Activated gamma-delta T cell treated with Interleukin-2 at 50 U/mL for 16 hours (primary cell): Measurements from ENCODE around the gene RRP9.

Experiments used
- DNase-seq: peaks from one replicate; pipeline ENCODE4 v3.0.0-alpha.2; 2020

The RRP9 gene

DNA sequence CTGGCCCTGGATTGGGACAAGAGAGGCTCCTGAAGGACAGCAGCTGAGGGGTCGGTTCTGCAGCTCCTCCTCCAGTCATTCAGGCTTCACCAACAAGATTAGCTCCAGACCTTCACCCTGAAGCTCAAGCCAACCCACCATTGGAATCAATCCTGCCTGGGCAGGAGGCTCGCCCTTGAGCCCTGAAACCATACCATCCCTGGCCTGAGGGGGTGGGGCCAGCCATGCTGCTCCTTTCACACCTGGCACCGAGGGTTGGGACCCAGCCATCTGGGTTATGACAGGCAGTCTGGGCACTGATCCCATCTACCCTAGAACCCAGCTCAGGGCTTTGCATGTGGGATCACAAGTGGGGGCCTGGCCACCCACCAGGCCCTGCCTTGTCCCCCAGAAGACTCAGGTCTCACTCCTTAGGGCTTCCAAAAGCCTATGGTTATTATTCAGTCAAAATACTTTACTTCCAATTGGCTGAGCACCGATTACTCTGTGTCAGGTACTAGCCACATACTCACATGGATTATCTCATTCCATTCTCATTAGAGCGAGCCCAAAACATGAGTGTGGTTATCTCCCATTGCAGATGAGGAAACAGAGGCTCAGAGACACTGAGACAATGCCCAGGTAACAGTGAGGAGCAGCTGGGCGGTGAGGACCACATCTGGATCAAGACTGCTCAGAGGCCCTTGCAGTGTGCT lies 29.0 kb upstream of the RRP9 start:
- DNase-seq: no peak

DNA sequence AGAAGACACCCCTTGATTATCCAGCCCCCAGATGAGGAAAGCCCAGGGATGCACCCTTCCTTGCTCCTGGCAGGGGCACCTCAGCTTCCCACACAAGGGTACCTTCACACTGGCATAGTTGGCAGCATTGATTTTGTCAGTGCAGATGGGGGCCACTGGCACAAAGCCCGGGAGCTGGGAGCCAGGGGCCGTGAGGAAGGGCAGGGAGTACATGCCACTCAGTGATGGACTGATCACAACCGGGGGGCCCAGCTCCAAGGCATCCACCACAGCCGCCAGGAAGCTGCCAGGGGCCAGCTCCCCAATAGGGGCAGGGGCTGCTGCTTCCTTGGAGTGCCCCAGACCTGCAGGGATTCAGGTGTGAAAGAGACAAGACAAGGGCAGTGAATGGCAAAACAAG lies 28.1 kb upstream of the RRP9 start:
- DNase-seq: no peak

DNA sequence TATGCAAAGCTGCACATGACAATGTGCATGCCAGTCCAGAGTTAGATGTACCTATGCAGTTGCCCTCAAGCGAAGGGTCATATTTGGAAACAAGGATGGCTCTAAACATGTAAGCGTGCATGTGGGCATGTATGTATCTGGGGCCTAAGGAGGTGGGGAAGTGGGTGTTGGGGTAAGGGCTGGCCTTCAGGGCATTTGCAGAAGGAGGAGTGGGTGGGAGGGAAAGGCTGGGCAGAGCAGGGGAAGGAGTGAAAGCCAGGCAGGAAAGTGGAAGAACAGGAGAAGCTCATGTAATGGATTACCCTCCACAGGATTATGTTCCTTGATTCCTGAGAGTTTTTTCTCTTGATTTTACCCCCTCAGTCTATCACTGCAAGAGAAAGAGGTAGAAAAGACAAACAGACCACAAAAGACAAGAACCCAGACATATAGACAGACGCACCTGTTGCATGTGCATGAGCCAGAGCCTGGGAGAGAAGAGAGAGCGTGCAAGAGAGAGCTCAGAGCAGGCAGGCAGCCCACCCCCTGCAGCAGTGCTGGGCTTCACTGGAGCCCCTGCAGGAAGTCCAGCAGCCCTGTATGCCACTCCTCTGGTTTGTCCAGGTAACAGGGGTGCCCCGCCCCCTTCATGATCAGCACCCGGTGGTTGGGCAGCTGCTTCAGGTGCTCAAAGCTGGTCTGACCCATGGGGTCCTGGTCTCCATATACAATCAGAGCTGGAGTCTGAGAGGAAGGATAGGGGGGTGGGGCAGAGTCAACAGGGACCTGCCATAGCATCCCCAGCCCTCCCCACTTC lies 27.4 kb upstream of the RRP9 start:
- DNase-seq: no peak

DNA sequence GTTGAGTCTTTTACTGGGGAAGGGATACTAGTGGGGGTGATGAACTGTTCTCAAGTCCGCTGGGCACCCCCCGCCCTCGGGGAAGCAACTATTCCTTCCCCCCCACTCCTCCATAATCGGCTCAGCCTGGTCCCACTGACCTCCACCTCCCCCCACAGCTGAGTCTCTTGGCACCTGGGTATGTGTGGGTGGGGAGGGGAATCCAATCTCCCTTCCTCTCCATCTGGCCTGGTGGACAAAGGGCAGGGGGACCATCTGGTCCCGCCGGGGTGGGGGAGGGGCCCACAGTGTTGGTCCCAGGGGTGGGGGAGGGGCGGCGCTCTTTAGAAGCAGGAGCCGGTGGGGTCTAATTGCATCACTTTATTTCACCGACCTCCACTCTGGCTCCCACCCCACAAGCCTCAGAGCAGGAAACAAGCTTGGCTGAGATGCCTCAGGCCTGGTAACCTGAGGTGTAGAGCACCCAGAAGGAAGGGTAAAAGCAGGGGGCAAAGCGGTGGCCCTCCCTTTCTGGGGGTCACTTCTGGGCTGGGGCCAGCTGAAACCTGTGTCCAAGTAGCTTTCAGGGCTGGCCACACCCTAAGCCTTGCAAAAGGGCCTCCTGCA lies 26.6 kb upstream of the RRP9 start:
- DNase-seq: no peak

DNA sequence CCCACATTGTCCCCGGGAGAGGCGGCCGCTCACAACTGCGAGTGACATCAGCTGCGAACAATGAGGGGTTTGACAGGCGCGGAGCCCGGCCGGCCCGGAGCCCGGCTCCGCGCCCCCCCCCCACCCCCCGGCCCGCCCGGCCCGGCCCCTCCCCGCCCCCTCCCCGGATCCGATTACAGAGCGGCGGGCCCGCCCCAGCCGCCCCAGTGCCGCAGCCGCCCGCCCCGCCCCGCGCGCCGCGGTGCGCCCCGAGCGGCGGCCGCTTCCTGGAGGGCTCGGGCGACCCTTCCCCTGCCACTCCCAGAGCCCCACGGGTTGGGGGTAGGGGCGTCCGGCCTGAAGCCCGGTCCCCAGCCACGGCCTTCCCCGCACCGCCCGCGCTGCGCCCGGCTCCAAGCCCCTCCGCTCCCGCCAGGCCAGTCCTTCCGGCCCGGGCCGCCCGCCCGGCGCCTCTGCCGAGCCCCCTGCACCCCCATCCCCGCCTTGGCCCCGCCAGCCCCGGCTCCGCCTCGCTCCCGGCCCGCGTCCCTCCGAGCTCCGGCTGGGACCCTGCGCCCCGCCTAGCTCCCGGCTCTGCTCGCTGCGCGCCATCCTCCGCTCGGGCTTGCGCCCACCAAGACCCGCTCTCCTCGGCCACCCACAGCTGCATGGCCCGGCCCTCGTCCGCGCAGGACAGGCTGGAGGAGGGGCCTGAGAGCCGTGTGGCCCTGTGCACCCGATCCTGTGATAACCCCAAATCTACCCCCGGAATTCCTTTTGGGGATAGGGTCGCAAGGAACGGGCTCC lies 25.9 kb upstream of the RRP9 start, which contains the start of gene PCBP4:
TSS of gene PCBP4 (minus strand) at position 71 of the 786 bp plus-strand sequence. CDS start 6,214 bp downstream, outside the sequence.
- DNase-seq: no peak

DNA sequence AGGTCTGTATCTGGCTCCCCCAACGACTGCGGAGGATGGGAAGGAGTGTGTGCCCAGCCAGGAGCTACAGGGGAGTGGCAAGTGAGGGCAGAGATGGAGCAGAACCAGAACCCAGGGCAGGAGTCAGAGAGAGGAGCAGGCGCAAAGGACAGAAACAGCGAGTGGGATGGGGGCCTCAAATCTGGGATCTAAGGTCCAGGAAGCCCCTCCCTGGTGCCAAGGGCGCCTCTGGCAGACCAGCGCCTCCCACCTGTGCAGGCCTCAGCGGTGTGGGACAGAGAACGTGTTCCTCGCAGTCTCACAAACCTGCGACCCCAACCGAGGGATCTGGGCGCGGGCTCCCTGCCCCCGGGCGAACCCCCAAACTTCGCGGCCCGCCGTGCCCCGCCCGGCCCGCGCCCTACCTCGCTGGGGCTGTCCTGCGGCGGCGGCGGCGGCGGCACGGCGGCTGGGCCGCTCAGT lies 25.2 kb upstream of the RRP9 start:
- no peak for DNase-seq

DNA sequence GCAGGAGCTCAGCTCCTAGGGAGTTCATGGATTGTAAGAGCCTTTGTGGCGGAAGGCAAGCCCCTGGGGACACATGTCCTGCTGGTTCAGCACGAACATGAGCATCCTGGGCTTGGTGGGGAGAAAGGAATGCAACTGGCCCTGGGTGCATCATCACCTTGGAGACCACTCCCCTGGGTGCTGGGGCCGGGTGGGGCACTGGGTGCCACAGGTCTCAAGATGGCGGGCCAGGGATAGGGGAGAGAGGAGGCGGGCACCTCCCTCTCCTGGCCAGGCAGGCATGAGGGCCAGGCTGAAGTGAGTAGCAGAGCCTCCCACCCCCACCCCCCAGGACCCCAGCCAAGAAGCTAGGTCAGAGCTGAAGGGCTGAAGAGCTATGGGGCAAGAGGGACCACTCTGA lies 24.8 kb upstream of the RRP9 start:
- DNase-seq: no peak

DNA sequence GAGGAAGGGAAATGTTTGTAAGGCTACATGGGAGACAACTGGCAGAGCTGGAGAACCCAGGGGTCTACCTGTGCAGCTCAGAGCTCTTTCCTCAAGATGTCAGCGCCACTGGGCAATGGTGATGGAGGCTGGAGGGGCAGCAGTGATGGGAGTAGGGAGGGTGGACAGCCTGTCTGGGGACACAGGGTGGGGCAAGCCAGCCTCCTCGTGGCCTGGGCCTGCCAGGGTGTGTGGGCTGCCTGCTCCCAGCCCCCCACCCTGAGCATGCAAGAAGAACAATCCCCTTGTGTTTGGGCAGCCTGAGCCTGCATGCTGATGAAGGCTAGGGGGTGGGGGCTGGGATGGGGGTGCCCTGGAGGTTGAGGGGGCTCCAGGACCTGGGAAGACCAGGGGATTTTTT lies 24.3 kb upstream of the RRP9 start:
- DNase-seq: no peak

DNA sequence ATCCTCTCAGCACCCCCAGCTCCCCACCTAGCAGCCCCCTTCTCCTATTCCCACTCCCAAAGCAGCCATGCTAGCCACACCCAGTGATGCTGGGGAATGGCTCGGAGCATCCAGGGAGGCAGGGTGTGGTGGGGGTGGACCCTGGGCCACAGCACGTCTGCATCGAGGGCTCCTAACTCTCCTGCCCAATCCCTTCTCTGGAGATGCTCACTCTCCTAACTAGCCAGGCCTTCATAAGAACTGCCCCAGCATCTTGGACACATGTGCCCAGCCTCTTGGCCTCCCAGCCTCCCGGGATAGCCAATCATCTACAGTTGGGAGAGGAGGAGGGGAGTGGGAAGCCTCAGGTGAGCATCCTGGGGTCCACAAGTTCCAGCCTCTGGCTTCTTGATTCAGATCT lies 22.8 kb upstream of the RRP9 start:
- DNase-seq: no peak

DNA sequence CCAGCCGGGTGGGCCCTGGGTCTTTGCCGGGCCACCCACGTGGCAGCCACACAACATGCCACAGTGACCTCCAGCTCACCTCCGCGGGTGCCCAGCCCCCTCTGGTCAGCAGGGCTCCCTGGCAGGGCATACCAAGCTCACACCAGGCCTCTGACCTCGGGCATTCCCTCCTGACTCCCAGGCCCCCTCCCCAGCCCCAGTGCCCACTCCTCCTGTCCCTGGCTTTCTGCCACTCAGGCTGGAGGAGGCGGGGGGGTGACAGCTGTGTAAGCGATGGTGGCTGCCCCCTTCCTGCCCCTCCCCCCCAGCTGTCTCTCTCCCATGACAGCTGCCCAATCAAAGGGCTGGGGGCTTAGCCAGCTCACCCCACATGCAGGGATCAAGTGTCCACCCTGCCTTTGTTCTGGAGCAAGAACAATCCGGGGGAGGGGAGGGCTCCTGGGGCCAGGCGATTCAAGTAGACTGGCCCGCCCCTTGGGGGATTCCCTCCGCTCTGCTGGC lies 22.3 kb upstream of the RRP9 start:
- no peak for DNase-seq

DNA sequence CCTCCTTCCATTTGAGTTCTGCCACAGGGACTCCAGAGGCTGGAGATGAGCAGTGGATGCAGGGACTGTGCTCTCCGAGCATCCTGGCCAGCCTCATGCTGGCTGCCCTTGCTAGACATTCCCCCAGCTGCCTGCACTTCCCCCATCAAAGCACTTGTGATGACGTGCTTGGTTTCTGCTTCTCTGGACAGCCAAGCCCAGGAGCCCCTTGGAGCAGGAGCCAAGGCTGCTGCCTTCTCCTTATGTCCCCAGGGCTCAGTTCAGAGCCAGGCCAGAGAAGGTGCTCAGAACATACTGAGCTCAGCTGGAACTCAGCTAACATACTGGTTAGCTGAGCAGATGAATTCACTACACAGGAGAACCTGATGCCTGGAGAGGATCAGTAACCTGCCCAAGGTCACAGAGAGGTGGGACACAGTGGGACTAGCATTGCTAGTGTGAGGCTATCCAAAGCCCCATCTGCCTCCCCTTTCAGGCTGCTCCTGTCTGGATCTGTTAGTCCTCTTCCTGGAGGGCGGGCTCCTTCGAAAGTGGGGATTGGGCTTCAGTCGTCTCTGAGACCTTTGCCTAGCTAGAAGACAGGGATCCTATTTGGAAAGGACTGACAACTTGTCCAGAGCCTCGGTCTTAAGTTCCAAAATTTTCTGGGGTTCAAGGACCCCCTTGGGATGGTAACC lies 21.3 kb upstream of the RRP9 start:
- no peak for DNase-seq

DNA sequence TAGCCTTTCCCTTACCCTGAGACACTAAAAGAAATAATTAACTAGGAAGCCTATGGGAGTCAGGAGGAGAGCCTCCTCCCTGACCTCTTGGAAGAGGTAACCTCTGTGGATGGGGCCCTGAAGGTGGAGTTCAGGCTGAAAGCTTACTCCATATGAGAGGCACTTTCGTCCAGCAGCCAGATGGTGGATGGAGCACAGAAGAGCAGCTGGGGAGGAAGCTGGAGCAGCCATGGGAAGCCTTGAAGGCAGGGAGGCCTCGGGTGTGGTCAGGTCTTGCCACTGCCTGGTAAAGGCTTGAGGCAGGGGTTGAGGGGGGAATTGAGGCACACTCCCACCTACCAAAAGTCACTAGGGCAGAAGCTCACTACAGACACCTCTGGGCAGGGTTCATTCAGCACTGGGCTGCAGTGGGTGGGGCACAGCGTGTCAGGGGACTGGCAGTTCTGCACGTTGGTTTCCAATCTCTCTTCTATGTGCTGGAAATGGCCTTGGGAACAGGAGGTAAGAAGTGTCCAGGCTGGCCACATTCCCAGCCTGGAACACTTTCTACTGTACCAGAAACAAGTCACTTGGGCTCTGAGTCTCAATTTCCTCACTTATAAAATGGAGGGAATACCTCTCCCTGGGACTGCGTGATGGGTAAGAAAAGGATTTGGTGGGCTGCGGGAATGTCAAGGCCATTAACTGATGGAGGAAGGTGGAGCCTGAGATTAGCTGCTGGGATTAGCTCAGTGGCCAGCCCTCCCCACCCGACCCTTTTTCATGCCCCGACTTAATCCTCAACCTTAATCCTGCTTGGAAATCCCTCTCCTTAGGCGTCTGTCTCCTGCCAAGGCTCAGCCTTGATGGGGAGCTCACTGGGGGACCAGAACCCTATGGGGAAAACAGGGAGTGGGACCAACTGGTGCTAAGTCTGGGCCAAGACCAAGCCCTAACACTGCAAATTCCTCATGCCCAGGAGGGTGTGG lies 20.2 kb upstream of the RRP9 start:
- no peak for DNase-seq

DNA sequence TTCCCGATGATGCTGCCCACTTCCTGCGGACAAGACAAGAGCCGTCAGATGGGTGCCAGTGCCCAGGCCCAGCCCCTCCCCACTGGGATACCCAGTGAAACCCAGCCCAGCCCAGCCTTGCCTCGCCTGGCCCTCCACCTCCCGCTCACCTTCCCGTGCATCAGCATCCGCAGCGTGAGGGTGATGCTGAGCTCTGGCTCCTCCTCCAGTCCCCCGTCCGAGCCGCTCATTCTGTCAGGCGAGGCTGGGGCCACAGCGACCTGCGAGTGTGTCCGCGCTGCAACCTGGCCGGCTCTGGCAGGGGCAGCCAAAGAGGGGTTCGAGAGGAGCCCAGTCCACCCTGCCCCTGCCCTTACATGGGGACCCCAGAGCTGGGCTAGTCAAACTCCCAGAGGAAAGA lies 19.3 kb upstream of the RRP9 start:
- no peak for DNase-seq

DNA sequence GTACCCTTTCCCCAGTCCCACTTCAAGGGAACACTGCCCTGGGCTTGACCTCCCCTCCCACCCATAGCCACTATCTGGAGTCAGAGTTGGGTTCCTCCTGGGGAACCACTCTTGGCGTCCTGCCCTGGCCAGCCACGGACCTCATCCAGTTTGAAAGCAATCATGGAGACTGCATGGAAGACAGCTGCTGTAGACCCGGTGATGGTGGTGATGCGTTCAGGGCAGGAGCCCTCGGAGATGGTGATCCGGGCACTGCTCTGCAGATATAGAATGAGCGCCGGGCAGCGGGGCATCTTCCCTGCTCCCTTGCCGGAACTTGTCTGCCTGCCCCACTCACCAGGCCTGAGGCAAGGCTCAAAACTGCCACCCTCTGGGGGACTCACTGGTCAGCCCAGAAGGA lies 18.7 kb upstream of the RRP9 start:
- no peak for DNase-seq

DNA sequence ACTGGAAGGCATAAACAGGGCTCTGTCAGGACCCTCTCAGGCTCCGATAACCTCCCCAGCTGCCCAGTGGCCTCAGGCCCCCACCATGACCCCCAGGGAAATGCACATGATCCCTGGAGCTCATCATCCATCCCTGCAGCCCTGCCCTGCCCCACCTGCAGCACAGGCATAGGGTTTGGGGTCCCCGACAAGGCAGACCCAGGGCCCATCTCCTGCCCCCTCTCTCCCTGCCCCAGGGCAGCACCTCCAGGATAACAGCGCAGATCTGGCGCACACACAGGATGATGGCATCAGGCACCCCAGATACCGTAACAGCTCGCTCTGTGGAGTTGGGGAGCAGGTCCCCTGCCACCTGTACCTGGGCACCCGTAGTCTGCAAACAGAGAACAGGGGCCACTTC lies 17.9 kb upstream of the RRP9 start:
- no peak for DNase-seq

DNA sequence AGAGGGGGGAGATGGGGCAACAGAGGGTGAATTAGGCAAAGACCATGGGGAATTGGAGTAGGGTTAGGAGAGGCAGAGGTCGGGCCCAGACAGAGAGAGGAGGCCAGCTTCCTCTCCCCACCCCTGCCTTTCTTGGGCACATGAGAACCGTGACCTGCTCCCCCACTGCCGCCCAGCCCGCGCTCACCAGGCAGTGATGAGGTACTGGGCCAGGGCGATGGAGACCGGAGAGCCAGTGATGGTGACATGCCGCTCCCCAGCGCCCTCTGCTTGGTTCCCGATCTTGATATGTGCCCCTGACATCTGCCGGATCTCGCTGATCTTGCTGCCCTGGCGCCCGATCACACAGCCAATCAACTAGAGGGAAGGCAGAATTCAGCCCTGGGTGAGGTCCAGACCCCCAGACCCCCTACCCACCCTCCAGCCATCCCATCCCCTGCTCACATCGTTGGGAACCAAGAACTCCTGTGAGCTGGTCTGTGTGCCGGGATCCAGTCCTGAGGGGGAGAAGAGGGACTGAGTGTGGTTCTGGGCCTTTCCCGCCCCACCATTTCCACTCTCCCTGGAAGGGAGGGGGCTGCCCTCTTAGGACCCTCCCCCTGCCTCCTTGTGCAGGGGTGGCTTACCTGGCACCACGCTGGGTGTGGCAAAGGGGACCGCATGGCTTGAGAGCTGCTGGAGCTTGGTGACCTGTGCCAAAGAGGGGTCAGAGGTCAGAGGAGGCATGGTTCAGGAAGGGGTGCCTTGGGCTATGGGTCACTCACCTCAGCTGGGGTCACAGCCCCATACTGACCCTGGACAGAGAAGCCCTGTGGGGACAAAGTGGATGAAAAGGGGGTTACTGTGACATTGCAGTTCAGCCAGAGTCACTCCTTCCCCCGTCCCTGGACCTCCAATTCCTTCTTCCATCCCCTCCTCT lies 17.2 kb upstream of the RRP9 start:
- no peak for DNase-seq

DNA sequence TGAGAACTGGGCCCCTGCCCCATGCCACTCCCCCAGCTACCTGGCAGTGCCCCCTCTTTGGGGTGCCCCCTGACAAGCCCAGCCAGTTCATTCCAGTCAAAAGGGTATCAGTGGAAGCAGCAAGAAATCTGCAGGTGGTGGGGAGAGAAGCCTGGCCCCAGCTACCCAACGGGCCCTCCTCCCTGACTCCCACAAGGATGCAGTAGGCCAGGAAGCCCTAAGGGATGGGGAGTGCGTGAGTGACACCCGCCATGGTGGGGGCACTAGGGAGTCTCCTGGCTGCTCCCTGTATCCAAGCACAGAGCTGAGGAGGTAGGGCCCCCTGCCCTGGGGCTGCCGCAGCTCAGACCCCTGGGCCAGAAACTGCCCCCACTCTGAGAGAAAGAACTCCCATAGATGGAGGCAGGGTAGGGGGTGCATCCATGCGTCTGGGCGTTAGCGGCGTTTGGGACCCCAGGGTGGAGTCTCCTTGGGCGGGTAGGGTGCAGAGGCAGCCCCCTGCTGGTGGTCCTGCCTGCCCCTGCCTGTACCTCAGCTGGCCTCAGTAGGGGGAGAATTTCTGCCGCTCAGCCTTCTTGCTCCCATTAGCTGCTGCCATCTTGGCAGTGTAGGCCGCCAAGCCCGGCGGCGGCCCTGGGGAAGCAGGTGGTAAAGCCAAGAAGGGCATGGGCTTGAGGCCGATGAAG lies 16.0 kb upstream of the RRP9 start:
- no peak for DNase-seq

DNA sequence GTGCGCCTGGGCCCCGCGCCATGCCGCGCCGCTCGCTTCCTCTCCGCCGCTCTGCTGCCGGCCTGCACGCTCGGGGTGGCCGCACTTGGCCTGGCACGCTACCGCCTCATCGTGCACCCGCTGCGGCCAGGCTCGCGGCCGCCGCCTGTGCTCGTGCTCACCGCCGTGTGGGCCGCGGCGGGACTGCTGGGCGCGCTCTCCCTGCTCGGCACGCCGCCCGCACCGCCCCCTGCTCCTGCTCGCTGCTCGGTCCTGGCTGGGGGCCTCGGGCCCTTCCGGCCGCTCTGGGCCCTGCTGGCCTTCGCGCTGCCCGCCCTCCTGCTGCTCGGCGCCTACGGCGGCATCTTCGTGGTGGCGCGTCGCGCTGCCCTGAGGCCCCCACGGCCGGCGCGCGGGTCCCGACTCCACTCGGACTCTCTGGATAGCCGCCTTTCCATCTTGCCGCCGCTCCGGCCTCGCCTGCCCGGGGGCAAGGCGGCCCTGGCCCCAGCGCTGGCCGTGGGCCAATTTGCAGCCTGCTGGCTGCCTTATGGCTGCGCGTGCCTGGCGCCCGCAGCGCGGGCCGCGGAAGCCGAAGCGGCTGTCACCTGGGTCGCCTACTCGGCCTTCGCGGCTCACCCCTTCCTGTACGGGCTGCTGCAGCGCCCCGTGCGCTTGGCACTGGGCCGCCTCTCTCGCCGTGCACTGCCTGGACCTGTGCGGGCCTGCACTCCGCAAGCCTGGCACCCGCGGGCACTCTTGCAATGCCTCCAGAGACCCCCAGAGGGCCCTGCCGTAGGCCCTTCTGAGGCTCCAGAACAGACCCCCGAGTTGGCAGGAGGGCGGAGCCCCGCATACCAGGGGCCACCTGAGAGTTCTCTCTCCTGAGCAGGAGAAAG lies 14.4 kb upstream of the RRP9 start:
- DNase-seq: peak; percentile 33
